ENCODE data around the gene MMP28. TPM values are rescaled to one million over a fixed set of nuclear protein-coding genes. Genes with fewer than 3 reads are reported as not detected.

The MMP28 gene
- total and polyA plus RNA-seq, 10 of the 15 experiments (the other 5 are each of a cell fraction or from before 2014, with no cell fraction given), result not detected

DNA sequence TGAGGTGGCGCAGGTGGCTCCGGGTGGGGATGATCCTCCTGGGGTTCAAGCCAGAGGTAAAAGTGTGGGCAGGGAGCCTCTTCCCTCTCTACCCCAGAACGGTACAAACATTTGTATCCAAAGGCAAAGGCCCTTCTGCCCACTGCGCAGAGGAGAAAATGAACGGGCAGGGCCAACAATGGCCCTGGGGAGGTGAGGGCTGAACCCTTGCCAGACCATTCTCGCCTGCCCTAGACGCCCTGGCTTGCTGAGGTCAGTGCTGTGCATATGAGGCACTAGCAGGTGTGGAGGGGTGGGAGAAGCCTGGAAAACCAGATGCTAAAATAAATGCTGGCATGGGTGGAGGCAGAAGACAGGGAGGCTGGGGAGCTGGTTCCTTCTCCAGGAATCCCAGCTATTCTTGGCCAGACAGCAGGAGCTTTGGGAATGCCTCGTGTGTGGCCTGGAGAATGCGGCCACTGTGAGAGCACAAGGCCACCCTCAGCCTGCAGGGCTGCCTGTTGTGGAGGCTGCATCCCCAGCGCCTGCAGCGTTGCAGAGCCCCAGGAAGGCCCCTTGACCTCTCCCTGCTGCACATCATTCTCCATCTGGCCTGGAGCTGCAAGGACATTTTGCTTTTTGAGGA, 30.2 kb downstream of the MMP28 start:
- ChIA-PET SMC1A (ENCODE audit: uncharacterized antibody, unreplicated experiment) (interaction anchor here (1.4 to 3.6 kb wide), 2 partner anchors 40 to 43 kb away, joined by 5 to 33 read pairs; partner anchors contain the start of gene TAF15), RAD21 (ENCODE audit: unreplicated experiment) (interaction anchor here (2.5 to 2.9 kb wide), 2 partner anchors 40 to 44 kb away, joined by 24 to 50 read pairs; partner anchors contain the start of gene TAF15), CTCF (interaction anchor here (0.9 to 8.3 kb wide), 6 partner anchors 17 to 646 kb away, joined by 3 to 220 read pairs (median 10); partner anchors contain the start of gene TAF15), POLR2A (interaction anchor here (0.9 to 2.3 kb wide), 2 partner anchors 44 to 125 kb away, joined by 3 to 24 read pairs; partner anchors contain the start of gene TAF15)
- WGBS (ENCODE audit: insufficient coverage, insufficient replicate concordance, low lambda C conversion rate, missing lambda C conversion rate), result 67% methylated on average over 11 of the region's 11 CpGs
- Histone ChIP-seq H3K9ac (ENCODE audit: control insufficient read depth, insufficient read depth, low read length) (no peak overlapping the region), H3K36me3 (ENCODE audit: control insufficient read depth in 2 of 2, insufficient read depth in 2 of 2, low read length in 1 of 2) (no peaks in the 10 kb centered on the region), H3K4me1 (ENCODE audit: control insufficient read depth, insufficient read depth, low read length) (peaks cover 5% of the 10 kb centered on the region), H3K9me3 (replicated peaks; ENCODE audit: control insufficient read depth, insufficient read depth, low read length) (no peaks in the 10 kb centered on the region), H3K27me3 (replicated peaks in 1 of 2; ENCODE audit: control insufficient read depth in 2 of 2, insufficient read depth in 2 of 2, low read length in 1 of 2) (peaks cover 0 to 6% of the 10 kb centered on the region in 2 experiments), H3K4me2 (ENCODE audit: control insufficient read depth, insufficient read depth) (peak overlapping the region; percentile 79; the same call in 1 of the 2 replicates), H4K20me1 (ENCODE audit: control insufficient read depth, insufficient read depth) (no peaks in the 10 kb centered on the region), H3K79me2 (ENCODE audit: control insufficient read depth, insufficient read depth, low read length) (no peaks in the 10 kb centered on the region), H2AFZ (ENCODE audit: control insufficient read depth, low read depth, low read length) (no peak overlapping the region; the same call in 1 of the 2 replicates), H3K27ac (ENCODE audit: control insufficient read depth, insufficient read depth) (no peak overlapping the region), H3K4me3 (peak overlapping the region; percentile 63; the same call in 1 of the 2 replicates)
- intact Hi-C loops (cut with micrococcal nuclease; ENCODE audit: unreplicated experiment) (no loop called here), in situ Hi-C loops (cut with MboI) (loop anchor here (5.0 kb wide), 1 partner anchor 42 kb away; the partner anchor contains the start of gene TAF15)
- FAIRE-seq (no peak), DNase-seq (ENCODE audit: low read depth, low spot score) (no peak), ATAC-seq (no peak)
- BruUV-seq (replicated peaks), result no TSS peak
- TF ChIP-seq POLR2AphosphoS2 (IDR thresholded peaks at IDR 0.05; ENCODE audit: low read depth, low read length) (no peak), ZNF207 (IDR thresholded peaks at IDR 0.05; ENCODE audit: borderline replicate concordance) (no peak), SMARCA5 (IDR thresholded peaks at IDR 0.05) (no peak), TAF1 (IDR thresholded peaks at IDR 0.05; ENCODE audit: borderline replicate concordance, low read depth, low read length) (no peak), ETV6 (conservative IDR thresholded peaks at IDR 0.05 in 1 of 2, IDR thresholded peaks at IDR 0.05 in 1 of 2; ENCODE audit: borderline replicate concordance in 1 of 2, low read depth in 1 of 2) (no peak), CHD2 (IDR thresholded peaks at IDR 0.05; ENCODE audit: borderline replicate concordance, low read depth, low read length) (no peak), CBX3 (IDR thresholded peaks at IDR 0.05; ENCODE audit: borderline replicate concordance, low read depth) (no peak), MTA2 (IDR thresholded peaks at IDR 0.05; ENCODE audit: low read depth) (no peak), CHD4 (IDR thresholded peaks at IDR 0.05) (no peak), SRF (IDR thresholded peaks at IDR 0.05; ENCODE audit: low read depth in 2 of 2, low read length in 2 of 2) (no peak), MYC (IDR thresholded peaks at IDR 0.05; ENCODE audit: insufficient read depth, insufficient read length, insufficient replicate concordance, low read length, severe bottlenecking) (no peak), SREBF1 (IDR thresholded peaks at IDR 0.05; ENCODE audit: low read length) (no peak)
- TF ChIP-seq, protein P1, sequence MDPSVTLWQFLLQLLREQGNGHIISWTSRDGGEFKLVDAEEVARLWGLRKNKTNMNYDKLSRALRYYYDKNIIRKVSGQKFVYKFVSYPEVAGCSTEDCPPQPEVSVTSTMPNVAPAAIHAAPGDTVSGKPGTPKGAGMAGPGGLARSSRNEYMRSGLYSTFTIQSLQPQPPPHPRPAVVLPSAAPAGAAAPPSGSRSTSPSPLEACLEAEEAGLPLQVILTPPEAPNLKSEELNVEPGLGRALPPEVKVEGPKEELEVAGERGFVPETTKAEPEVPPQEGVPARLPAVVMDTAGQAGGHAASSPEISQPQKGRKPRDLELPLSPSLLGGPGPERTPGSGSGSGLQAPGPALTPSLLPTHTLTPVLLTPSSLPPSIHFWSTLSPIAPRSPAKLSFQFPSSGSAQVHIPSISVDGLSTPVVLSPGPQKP (IDR thresholded peaks at IDR 0.05; ENCODE audit: low read depth, low read length), result no peak
- TF ChIP-seq, protein P2, sequence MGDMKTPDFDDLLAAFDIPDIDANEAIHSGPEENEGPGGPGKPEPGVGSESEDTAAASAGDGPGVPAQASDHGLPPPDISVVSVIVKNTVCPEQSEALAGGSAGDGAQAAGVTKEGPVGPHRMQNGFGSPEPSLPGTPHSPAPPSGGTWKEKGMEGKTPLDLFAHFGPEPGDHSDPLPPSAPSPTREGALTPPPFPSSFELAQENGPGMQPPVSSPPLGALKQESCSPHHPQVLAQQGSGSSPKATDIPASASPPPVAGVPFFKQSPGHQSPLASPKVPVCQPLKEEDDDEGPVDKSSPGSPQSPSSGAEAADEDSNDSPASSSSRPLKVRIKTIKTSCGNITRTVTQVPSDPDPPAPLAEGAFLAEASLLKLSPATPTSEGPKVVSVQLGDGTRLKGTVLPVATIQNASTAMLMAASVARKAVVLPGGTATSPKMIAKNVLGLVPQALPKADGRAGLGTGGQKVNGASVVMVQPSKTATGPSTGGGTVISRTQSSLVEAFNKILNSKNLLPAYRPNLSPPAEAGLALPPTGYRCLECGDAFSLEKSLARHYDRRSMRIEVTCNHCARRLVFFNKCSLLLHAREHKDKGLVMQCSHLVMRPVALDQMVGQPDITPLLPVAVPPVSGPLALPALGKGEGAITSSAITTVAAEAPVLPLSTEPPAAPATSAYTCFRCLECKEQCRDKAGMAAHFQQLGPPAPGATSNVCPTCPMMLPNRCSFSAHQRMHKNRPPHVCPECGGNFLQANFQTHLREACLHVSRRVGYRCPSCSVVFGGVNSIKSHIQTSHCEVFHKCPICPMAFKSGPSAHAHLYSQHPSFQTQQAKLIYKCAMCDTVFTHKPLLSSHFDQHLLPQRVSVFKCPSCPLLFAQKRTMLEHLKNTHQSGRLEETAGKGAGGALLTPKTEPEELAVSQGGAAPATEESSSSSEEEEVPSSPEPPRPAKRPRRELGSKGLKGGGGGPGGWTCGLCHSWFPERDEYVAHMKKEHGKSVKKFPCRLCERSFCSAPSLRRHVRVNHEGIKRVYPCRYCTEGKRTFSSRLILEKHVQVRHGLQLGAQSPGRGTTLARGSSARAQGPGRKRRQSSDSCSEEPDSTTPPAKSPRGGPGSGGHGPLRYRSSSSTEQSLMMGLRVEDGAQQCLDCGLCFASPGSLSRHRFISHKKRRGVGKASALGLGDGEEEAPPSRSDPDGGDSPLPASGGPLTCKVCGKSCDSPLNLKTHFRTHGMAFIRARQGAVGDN (IDR thresholded peaks at IDR 0.05), result no peak
- TF ChIP-seq, protein P3, sequence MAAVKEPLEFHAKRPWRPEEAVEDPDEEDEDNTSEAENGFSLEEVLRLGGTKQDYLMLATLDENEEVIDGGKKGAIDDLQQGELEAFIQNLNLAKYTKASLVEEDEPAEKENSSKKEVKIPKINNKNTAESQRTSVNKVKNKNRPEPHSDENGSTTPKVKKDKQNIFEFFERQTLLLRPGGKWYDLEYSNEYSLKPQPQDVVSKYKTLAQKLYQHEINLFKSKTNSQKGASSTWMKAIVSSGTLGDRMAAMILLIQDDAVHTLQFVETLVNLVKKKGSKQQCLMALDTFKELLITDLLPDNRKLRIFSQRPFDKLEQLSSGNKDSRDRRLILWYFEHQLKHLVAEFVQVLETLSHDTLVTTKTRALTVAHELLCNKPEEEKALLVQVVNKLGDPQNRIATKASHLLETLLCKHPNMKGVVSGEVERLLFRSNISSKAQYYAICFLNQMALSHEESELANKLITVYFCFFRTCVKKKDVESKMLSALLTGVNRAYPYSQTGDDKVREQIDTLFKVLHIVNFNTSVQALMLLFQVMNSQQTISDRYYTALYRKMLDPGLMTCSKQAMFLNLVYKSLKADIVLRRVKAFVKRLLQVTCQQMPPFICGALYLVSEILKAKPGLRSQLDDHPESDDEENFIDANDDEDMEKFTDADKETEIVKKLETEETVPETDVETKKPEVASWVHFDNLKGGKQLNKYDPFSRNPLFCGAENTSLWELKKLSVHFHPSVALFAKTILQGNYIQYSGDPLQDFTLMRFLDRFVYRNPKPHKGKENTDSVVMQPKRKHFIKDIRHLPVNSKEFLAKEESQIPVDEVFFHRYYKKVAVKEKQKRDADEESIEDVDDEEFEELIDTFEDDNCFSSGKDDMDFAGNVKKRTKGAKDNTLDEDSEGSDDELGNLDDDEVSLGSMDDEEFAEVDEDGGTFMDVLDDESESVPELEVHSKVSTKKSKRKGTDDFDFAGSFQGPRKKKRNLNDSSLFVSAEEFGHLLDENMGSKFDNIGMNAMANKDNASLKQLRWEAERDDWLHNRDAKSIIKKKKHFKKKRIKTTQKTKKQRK (IDR thresholded peaks at IDR 0.05; ENCODE audit: low read depth, low read length), result no peak
